Measurements from ENCODE around the gene CASK.

DNA sequence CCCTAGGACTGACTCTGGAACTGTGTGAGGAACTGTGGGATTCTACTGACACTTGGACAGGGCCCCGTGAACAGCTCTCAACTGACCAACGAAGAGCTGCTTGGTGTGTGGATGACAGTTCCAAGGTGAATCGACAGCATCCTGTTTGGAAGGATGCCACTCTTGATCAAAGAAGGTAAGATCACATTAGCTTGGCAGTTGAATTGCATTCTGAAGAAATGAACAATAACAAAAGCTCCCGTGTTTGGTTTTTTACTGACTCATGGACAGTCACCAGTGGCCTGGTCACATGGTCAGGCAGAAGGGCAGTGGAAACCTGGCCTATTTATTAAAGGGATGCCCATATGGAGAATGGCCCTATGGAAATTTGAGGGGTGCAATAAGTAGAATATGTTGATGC is 267.7 kb downstream of the CASK start:
- TF ChIP-seq, protein P1, sequence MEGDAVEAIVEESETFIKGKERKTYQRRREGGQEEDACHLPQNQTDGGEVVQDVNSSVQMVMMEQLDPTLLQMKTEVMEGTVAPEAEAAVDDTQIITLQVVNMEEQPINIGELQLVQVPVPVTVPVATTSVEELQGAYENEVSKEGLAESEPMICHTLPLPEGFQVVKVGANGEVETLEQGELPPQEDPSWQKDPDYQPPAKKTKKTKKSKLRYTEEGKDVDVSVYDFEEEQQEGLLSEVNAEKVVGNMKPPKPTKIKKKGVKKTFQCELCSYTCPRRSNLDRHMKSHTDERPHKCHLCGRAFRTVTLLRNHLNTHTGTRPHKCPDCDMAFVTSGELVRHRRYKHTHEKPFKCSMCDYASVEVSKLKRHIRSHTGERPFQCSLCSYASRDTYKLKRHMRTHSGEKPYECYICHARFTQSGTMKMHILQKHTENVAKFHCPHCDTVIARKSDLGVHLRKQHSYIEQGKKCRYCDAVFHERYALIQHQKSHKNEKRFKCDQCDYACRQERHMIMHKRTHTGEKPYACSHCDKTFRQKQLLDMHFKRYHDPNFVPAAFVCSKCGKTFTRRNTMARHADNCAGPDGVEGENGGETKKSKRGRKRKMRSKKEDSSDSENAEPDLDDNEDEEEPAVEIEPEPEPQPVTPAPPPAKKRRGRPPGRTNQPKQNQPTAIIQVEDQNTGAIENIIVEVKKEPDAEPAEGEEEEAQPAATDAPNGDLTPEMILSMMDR (conservative IDR thresholded peaks at IDR 0.05 in 1 of 2, IDR thresholded peaks at IDR 0.05 in 1 of 2; ENCODE audit: low read depth in 1 of 2, low read length in 2 of 2) = no peak
- no peak for TF ChIP-seq EZH2 (IDR thresholded peaks at IDR 0.05; ENCODE audit: low read length, missing control alignments)

Measured in fibroblast of lung (primary cell).